Lower leg skin (tissue), 4 donors: ENCODE data around the gene ILK. TPM values are rescaled to one million over a fixed set of nuclear protein-coding genes. Genes with fewer than 3 reads are reported as not detected.

Source experiments
- DNase-seq, 2 donors: peaks; one replicate each; pipeline ENCODE4 v3.0.0-alpha.2; 2019; ENCODE audit warnings: low spot score in 2 of 2
- H3K4me3 ChIP-seq: fragments of 200-600 bp; sonication (generic); 2 replicates; pipeline ENCODE4 v1.5.1; 2017; ENCODE audit warnings: mild to moderate bottlenecking, low read depth; ENCODE audit not compliant: poor library complexity, severe bottlenecking
- CTCF ChIP-seq, 3 donors: fragments of 450-650 bp; IDR thresholded peaks; one replicate each; pipeline ENCODE4 v1.5.1; 2016; ENCODE audit warnings: antibody characterized with exemption in 3 of 3, mild to moderate bottlenecking in 3 of 3, moderate library complexity in 2 of 3
- POLR2A ChIP-seq, 2 donors: fragments of 450-650 bp; IDR thresholded peaks; one replicate each; pipeline ENCODE4 v1.6.1; 2016 to 2017; ENCODE audit warnings: antibody characterized with exemption in 2 of 2, mild to moderate bottlenecking in 1 of 2, moderate library complexity in 1 of 2
- WGBS, 2 donors: methylation state at CpG; one replicate each; pipeline ENCODE4 v1.1.5; 2018; 5-methylcytosine and 5-hydroxymethylcytosine counted together
- intact Hi-C: fragments of 100-400 bp; cut with DNase I; formaldehyde crosslinking; loops from one replicate; pipeline ENCODE4 v1.15.0; 2023; ENCODE audit warnings: low total_unique reads
- total RNA-seq, 4 donors: library from RNA; depleted of rRNA; stranded (reverse); fragments of >200 nt; gene quantifications; one replicate each; pipeline ENCODE4 v1.1.0, GENCODE V29; 2016

The ILK gene
- total RNA-seq, 4 donors from 2014 or later = 68.1 to 91.0 (median 74.8) TPM

- TF ChIP-seq CTCF (IDR thresholded peaks at IDR 0.05) (no peak), POLR2A (IDR thresholded peaks at IDR 0.05) (no peak)
- DNase-seq = no peak
- intact Hi-C loops = no loop called here
- WGBS, 2 donors = 86 to 87% methylated on average over 4 to 5 of the region's 5 CpGs
- H3K4me3 ChIP-seq = no peak overlapping the region
Observed at GRCh38 chr11:6565988-6566703, 37.4 kb upstream of the ILK start.

DNA sequence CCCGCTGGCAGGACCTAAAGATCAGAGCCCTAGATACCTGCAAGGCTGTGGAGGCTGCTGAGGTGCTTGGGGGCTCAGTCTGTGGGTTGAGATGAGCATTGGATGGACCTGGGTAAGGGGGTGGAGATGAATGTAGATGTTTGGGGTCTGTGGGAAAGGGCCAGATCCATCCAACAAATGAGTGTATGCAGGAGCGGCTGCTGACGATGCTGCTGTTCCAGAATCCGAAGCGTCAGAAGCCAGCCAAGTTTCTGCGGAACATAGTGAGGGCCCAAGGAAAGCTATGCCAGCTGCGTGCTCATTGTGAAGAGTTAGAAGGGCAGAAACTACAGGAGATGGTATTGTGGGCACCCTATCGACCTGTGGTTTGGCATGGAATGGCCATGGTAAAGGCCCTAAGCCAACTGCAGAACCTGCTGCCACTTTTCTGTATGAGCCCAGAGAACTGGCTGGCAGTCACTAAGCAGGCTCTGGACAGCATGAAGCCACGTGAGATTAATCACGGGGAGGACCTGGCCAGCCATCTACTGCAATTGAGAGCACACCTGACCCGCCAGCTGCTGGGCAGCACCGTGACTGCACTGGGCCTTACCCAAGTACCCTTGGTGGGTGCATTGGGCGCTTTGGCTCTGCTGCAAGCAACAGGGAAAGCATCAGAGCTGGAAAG lies 36.7 kb upstream of the ILK start:
- 81 to 89% methylated on average over 13 of the region's 13 CpGs for WGBS, 2 donors
- intact Hi-C loops = no loop called here

GRCh38 chr11:6567371-6567745 lies 36.2 kb upstream of the ILK start:
- WGBS, 2 donors = 81 to 84% methylated on average over 7 of the region's 7 CpGs
- H3K4me3 ChIP-seq = no peak overlapping the region
- DNase-seq = no peak
- intact Hi-C loops = no loop called here
- TF ChIP-seq CTCF (IDR thresholded peaks at IDR 0.05) (no peak), POLR2A (IDR thresholded peaks at IDR 0.05) (no peak)

More for the DNA sequence above, 36.7 kb upstream of the ILK start:
- DNase-seq = no peak
- no peak overlapping the region for H3K4me3 ChIP-seq
- TF ChIP-seq CTCF (IDR thresholded peaks at IDR 0.05) = no peak
- no peak for TF ChIP-seq POLR2A (IDR thresholded peaks at IDR 0.05)

GRCh38 chr11:6568191-6568918 lies 35.2 kb upstream of the ILK start:
- TF ChIP-seq CTCF (IDR thresholded peaks at IDR 0.05) (no peak), POLR2A (IDR thresholded peaks at IDR 0.05) (no peak)
- no peak overlapping the region for H3K4me3 ChIP-seq
- 57 to 59% methylated on average over 4 of the region's 4 CpGs for WGBS, 2 donors
- intact Hi-C loops = no loop called here
- DNase-seq = no peak

DNA sequence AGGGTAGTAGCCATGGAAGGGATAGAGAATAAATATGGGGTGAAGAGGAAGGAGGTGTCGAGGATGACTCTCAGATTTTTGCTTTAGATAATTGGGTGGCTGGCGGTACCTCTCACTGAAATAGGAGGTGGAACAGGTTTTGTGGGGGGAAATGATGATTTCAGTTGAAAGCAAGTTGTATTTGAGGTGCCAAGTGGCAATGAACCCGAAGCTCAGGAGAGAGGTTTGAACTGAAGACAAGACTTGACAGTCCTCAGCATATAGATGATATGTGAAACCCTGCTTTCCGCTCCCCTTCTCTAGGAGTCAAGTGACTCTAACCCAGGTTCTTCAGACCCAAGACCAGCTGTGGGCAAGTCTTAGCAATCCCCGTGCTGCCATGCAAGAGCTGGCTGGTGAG lies 33.9 kb upstream of the ILK start:
- TF ChIP-seq CTCF (IDR thresholded peaks at IDR 0.05) (no peak), POLR2A (IDR thresholded peaks at IDR 0.05) (no peak)
- DNase-seq = no peak
- H3K4me3 ChIP-seq = no peak overlapping the region
- intact Hi-C loops = no loop called here
- 85 to 97% methylated on average over 5 of the region's 5 CpGs for WGBS, 2 donors
